Stimulated activated CD8-positive, alpha-beta memory T cell treated with anti-CD3 and anti-CD28 coated beads, Interleukin-4, amount 100 ng/mL, for 4 hours (primary cell): ENCODE results near the gene CCNK.

Source experiments
- DNase-seq, 2 donors: peaks; one replicate each; pipeline ENCODE4 v3.0.0-alpha.2; 2020; ENCODE audit warnings: low read depth in 2 of 2, low spot score in 1 of 2

The CCNK gene

DNA sequence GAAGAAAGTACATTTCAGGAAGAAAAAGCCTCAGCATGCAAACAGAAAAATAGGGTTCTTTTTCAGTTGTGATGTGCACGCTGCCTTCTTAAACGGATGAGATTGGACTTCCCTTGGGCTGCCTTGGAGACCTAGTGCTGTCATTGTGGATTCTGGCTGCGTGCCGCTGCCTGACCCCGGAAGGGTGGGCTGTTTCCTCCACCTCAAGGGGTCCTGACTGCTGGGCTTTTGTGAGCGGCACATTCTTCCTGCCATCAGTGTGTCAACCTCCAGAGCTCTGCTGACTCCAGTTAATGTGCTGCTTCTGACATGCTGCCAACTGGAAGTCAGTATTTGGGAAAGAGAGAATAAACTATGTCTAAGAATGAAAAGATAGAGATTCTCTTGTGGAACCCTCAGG lies 25.1 kb downstream of the CCNK start:
- DNase-seq = no peak

DNA sequence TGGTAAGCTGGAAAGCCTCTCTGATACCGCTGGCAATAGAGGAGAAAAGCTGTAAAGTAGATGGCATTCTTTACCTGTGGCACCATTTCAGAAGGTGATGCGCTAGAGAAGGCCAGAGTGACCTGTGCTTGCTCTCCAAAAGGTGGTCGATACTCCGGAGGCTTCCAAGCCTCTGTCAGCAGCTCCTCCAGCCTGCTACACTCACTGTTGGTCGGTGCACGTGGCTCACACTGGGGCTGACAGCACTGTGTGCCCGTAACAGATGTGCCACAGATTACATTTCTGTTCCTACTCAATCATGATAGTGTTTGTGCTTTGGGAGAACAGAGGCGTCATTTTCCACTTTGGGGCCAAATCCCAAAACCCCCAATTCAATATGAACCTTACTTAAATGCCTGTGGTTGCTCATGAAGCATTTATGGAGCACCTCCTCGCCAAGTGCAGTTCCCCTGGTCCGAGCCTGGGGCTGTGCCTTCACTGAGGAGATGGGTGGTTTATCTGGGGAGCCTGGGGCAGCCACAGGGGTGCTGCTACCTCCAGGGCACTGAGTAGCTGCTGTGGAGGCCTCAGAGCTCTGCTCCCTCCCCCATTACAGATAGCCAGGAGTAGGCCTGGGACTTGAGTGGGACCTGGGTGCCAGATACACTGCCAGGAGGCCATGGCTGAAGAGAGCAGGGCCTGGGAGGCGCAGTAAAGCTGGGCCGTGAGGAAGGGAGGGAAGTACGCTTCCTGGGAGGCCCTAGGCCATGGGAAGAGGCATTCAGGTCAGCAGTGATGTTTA lies 26.8 kb downstream of the CCNK start:
- no peak for DNase-seq

DNA sequence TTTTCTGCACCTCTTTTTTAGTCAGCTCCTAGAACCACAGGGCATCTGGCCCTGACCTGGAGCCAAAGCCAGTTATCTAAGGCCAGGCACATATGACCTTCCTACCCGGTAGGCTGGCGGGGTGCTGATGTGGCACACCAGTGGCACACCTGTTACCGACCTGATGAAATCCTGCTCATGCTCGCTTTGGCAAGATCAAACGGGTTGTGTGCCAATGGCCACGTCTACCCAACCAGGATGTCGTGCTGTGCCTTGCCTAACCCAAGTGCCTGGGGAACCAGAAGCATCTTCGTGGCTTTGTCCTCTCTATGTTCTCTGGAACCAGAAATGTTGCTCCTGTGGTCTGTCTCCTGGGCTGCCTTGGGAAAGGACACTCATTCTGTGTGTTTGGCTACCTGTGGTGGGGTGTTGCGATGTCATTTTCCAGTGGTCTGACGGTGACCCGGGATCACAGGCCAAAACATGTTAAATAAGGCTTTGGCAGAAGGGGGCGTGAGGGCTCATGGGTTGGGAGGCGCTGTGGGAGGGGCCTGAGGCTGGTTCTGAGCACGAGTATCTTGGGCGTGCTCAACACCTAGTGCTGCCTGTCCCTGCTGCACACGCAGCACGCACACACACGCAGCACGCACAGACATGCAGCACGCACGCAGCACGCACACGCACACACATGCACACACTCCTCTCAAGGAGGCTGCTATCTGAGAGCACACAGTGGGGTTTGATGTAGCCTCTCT lies 27.9 kb downstream of the CCNK start:
- no peak for DNase-seq

DNA sequence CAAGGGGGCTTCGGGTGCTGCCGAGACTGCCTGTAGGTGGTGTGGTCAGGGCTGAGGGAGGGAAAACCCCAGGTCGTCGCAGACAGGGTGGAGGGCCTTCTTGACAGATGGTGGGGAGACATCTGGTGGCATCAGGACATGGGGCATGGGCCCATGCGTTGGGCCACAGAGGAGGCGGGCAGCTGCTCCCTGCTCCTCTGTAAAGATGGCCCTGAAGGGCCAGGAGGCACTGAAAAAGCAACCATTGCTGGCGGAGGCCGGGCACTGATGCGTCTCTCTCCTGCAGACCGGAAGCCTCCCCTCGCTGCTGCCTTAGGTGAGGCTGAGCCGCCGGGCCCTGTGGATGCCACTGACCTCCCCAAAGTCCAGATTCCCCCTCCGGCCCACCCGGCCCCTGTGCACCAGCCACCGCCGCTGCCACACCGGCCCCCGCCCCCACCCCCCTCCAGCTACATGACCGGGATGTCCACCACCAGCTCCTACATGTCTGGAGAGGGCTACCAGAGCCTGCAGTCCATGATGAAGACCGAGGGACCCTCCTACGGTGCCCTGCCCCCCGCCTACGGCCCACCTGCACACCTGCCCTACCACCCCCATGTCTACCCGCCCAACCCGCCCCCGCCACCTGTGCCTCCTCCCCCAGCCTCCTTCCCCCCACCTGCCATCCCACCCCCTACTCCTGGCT lies 28.8 kb downstream of the CCNK start:
- no peak for DNase-seq

DNA sequence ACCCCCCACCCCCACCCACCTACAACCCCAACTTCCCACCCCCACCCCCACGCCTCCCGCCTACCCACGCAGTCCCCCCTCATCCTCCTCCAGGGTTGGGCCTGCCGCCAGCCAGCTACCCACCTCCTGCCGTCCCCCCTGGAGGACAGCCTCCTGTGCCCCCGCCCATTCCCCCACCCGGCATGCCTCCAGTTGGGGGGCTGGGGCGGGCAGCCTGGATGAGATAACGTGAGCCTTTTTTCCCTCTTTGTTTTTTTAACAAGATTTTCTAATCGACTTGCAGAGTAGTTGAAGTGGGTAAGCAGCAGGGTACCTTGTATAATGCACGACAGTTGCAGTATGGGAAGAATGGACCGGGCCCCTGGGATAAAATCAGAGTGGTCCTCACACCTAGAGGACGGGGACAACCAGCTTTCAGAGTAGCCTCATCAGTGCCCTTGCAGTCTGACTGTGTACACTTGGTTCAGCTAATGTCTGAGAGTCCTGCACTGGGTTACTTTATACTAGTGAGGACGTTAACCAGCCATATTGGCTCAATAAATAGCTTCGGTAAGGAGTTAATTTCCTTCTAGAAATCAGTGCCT lies 29.4 kb downstream of the CCNK start:
- no peak for DNase-seq

DNA sequence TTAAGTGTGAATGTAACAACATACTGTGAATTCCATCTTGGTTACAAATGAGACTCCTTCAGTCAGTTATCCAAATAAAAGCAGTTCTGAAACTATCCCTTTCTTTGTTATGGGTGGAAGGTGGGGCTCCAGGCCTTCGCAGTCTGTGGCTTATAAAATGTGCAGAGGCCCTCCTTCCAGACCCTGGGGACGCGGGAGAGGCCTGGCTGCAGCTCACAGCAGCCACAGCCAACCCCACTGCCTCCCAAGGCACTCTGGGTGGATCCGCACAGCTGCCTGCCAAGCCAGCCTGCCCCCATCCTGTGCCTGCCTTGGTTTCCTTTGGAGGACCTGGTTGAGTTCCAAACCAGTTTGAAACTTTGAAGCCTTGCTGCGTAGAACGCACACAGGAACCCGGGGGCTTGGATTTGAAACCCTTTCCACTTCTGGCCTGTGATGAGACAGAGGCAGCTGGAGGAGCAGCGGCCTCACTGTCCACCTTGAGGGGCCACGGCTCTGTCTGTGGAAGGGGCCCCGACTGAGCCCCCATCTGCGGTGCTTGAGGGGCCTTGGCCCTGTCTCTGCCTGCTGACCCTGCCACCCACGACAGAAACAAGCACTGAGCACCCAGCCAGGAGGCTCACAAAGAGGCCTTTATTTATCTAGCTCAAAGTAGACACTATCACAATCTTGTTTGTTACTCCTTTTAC lies 30.4 kb downstream of the CCNK start:
- no peak for DNase-seq

DNA sequence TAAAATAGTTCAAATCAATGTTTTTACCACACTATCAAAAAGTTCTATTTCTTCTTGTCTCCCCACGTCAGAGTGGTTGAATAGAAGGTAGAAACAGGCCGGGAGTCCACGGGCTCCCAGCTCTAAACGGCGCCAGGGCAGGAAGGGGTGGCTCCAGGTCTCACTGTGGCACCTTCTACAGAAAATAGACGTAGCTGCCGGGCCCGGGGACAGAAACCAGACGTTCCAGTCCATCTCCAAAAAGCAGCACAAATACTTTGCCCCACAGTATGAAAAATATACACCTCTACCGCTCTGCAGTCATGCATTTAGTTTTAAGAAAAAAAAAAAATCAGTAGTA lies 30.9 kb downstream of the CCNK start:
- no peak for DNase-seq

DNA sequence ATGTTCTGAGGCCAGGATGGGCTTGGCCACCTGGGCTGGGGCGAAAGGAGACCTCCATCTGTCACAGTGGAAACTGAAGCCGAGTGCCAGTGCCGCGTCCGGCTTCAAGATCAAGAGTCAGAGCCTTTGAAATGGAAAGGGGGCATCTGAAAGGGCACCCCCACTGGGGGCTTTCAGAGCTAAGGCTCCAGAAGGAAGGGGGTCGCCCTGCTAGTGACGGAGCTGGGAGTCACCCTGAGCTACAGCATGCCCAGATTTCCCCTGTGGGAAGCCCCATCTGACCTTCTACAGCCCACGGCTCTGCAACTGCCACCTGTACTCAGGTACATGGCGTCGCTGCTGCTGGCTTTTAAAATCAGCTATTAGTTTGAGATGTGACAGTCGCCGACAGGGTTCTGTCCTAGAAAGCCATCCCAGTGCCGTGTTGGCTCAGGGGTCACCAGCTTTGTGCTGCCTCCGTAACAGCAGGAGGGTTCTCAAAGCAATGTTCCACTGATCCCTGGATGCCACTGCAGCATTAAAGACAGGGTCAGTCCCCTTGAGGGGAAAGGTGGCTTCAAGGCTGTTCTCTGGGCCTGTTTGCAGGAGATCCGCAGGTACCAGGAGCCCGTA lies 31.5 kb downstream of the CCNK start:
- no peak for DNase-seq

DNA sequence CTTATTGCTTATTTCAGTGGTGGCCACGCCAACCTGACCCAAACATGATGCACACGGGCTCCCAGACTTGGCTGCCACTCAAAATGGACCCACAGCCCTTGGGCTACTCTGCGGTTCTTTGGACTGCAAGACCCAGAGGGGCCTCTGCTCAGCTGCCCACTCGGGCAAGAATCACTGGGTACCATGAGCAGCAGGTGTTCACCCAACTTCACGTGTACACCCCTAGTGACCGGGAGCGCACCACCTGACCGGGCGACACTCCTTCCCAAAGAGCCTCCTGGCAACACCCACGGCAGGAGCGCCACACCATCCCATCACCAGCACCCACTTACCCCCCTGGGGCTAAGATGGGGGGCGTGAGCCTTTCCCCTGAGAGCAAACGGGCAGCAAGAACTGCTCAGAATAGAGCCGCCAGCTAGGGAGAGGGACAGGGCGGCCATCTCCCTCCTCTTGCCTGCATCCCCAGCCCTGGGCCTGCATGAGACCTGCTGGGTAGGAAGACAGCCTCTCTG lies 32.0 kb downstream of the CCNK start:
- DNase-seq = no peak

DNA sequence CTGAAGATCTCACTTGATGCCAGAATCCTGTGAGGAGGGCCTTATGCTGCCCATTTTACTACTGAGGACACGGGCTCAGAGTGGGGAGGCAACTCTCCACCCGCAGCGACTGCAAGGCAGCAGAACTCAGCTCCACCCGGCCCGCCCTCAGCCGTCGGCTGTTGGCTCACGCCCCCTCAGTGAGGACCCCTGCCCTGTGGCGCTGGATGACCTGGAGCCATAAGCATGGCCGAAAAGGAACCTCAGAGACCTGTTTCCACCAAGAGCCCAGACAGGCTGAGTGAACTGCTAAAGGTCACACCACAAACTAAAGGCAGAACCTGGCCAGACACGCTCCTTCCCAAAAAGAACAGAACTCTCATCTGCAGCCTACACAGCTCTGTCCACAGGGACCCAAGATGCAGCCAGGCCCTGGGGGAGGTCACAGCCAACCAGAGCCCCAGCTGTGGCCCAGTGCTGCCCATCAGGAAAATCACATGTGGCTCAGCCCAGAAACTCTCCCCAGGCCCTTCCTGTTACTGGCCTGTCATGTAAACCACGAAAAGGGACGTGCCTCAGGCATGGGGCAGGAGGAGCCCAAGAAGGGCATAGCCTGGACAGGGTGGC lies 32.8 kb downstream of the CCNK start:
- no peak for DNase-seq

DNA sequence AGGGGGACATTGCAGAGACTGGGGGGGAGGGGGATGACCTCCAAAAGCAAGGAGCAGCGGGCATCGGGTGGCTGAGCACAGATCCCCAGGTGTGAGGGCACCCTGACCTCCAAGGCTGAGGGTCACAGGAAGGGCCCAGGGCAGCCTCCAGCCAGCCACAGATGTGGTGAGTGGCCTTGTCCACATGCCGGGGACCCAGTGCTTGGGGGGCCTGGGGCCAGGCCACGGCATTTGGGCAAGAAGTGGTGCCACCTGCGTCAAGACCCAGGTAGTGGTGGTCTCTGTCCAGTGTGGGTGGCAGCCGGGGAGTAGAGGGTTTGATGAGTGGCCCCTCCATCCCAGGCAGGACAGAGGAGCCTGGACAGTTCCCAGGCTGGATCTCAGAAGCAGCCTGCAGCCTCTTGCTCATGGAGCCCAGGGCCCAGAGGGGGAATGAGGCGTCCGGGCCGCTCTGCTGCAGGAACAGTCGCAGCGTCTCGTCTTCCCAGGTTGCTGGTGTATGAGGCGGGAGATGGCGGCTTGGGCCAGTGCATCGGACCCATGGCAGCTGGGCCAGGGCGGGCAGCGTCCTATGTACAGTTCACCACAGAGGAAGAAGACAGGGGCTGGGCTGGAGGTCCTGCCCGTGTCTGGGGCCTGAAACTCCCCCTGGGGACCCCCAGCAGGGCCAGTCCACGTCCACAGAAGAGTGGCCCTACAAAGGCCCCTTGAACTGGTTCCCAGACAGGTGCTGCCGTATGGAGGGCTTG lies 33.5 kb downstream of the CCNK start:
- DNase-seq = no peak

DNA sequence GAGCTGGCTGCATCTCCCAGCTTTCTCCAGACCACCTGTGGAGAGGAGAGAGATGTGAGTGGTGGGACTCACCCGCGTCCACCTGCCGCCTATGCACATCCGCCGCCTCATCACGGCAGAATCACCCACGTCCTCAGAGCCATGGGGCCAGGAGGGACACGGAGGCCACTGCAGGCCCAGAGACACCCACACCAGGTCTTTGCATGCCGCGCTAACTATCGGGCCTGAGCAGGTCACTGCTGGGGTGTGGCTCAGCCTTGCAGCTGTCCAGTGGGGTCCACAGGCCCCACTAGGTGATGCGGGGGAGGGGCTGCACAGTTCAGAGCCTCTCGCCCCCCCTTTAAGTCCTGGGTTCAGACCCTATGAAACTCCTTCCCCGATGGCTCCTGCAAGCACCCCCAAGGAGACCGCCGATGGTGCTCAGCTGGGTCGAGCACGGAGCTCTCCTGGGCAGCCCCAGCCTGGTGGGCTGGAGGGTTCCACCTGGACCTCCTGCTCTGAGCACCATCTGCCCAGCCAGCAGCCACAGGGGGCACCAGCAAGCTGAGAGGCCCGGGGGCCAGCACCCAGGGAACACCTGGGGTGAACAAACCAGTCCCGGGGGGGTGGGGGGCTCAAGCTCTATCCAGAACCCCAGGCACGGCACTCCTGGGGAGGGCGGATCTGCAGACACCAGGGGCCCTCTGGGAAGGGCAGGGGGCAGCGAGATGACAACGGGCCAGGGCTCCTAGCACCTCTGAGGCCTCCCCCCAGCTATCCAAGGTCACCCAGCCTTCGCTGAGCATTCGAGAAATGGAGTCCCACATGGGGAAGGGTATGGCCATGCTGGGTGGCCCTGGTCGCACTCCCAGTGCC lies 34.3 kb downstream of the CCNK start:
- no peak for DNase-seq

DNA sequence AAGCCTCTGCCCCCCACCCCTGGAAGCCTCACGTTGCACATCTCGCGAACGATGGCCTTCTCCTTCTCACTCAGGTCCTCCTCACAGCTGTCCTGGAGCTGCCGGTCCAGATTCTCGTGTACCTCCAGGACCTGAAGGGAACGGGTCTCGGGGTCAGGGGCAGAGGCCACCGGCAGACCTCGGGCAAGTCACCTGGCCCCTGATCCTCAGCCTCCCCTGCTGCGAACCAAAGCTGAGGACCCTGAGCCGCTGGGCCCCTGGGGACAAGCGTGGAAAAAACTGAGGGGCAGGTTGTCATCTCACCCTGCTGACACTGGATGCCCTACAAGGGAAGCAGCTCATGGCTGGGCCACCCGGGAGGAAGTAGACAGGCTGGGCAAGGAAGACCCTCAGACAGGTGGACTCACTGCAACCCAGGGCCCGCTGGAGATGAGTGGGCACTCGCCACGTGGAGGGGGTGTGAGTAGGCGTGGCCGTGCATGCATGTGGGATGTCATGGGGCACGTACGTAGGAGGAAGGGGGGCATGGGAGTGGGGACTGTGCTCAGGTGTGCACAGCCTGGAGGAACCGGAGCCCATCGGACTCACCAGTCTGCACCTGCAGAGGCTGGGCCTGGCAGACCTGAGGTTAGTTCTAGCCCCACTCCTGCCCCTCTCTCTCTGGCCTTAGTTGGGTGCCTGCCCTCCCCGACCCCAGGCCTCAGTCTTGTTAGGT lies 35.1 kb downstream of the CCNK start:
- DNase-seq = no peak

DNA sequence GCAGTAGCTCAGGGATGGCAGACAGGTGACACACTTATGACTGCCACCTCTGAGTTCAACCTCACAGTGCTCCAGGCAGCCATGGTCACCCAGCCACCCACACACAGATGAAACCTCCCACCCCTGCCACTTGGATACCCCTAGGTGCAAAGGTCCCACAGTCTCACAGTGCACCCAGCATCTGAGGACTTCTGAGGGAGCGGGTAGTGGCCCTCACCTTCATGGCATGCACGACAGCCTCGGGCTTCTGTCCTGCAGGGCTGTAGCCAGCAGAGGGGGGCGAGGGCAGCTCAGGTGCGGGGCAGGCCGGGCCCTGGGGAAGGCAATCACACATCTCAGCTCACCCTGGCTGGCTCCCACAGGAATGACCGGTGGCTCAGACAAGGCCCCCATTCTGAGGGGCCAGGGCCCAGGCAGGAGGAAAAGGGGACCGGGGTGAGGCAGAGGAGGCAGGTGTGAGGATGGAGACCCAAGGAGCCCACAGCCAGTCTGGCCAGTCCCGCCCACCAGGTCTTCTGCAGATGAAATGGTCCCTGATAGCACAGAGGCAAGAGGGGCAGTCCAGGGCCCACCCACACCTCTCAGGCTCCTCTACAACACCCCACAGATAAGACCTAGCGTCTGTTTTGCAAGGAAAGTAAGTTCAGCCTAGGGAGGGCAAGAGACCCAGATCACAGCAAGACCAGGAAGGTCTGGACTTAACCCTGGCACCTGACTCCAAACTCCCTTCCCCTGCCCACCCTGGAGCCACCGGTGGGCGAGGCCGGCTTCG lies 35.8 kb downstream of the CCNK start:
- DNase-seq = no peak

DNA sequence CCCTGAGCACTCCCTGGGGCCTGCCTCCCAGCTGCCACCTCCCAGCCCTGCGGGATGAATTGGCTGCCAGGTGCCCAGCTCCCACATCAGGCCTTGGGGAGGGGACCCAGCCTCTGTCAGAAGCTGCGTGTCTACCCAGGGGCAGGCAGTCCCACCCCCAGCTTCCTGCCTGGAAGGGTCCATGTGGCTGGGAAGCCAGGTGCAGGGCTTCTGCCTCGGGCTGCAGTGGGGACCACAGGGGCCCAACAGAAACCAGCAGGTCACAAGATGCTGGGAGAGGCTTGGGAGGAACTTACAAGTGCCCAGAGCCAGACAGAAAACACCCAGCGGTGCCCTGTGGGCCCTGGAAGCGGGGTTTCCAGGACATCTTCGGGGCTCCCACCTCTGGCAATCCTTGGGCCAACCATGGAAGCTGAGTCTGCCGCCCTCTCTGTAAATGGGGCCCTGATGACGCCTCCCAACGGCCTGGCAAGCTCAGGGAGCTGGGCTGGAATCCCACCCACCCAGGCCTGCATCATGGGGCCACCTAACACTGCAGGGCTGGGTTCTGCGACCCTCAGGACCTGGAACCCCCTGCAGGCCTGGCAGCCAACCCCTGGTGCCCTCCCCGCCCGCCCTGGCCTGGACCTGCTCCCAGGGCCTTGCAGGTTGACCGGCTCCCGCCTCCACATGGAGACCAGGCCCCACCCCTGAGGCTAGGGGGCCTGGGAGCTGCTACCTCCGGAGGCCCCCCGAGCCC lies 36.6 kb downstream of the CCNK start:
- no peak for DNase-seq
